CD4-positive, alpha-beta T cell treated with Interleukin-21 for 1 hour (primary cell): ENCODE data around the gene TNN.
"Not testable (repeated sequence)": the region's sequence is repeated elsewhere in the genome, so short reads cannot be mapped to it uniquely, and the experiment has no call there.

Experiments
- DNase-seq: peaks from one replicate; pipeline ENCODE4 v3.0.0-alpha.2; 2020

The TNN gene, protein sequence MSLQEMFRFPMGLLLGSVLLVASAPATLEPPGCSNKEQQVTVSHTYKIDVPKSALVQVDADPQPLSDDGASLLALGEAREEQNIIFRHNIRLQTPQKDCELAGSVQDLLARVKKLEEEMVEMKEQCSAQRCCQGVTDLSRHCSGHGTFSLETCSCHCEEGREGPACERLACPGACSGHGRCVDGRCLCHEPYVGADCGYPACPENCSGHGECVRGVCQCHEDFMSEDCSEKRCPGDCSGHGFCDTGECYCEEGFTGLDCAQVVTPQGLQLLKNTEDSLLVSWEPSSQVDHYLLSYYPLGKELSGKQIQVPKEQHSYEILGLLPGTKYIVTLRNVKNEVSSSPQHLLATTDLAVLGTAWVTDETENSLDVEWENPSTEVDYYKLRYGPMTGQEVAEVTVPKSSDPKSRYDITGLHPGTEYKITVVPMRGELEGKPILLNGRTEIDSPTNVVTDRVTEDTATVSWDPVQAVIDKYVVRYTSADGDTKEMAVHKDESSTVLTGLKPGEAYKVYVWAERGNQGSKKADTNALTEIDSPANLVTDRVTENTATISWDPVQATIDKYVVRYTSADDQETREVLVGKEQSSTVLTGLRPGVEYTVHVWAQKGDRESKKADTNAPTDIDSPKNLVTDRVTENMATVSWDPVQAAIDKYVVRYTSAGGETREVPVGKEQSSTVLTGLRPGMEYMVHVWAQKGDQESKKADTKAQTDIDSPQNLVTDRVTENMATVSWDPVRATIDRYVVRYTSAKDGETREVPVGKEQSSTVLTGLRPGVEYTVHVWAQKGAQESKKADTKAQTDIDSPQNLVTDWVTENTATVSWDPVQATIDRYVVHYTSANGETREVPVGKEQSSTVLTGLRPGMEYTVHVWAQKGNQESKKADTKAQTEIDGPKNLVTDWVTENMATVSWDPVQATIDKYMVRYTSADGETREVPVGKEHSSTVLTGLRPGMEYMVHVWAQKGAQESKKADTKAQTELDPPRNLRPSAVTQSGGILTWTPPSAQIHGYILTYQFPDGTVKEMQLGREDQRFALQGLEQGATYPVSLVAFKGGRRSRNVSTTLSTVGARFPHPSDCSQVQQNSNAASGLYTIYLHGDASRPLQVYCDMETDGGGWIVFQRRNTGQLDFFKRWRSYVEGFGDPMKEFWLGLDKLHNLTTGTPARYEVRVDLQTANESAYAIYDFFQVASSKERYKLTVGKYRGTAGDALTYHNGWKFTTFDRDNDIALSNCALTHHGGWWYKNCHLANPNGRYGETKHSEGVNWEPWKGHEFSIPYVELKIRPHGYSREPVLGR (N-terminal part only)

DNA sequence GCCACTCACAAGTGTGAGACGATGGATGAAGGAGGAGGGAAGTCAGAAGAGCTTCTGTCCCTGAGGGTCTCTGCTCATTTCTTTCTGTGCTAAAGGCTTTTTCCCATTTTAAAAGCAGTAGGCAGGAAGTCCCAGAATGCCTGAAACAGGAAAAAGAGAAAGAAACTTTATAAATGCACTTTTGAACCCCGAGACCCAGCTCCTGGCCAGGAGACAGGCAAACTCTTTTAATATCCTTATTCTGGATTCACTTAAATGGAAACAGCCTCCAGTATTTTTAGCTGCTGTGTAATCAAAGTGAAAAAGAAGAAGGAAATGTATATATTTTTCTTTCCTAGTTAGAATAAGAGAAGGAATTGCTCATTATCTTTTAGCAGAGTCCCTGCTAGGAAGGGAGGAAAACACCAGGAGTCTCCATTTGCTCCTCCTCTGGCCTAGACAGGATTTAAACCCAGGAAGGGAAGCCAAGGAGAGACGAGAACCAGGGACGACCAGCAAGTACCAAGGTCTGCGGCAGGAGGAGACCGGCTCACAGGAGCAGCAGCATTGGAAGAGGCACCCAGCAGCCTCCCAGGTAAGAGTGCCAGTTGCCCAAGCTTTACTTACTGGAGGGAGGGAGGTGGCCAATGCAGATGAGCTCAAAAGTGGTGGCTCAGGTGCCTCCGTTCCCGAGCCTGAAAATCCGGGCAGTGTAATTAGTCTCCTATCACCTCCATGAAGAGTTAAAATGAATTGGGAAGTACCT, at the start of gene TNN:
TSS of gene TNN (plus strand) at position 472 of the 745 bp plus-strand sequence. CDS start 9,586 bp downstream, outside the sequence.
- DNase-seq = no peak

DNA sequence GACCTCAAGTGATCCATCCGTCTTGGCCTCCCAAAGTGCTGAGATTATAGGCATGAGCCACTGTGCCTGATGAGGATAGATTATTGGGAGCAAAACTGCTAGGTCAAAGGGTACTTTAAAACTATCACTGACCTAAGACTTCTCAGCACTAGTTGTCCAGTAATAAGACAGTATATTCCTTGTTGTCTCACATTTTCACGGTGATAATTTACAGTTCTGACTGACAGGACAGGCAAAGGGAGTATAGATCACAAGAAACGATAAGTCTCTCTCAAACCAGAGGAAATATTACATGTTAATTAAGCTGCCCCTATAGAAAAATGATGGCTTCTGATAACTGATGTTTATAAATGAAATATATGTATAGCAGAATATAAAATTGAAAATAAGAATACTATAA, 48.1 kb upstream of the TNN start:
- no peak for DNase-seq

DNA sequence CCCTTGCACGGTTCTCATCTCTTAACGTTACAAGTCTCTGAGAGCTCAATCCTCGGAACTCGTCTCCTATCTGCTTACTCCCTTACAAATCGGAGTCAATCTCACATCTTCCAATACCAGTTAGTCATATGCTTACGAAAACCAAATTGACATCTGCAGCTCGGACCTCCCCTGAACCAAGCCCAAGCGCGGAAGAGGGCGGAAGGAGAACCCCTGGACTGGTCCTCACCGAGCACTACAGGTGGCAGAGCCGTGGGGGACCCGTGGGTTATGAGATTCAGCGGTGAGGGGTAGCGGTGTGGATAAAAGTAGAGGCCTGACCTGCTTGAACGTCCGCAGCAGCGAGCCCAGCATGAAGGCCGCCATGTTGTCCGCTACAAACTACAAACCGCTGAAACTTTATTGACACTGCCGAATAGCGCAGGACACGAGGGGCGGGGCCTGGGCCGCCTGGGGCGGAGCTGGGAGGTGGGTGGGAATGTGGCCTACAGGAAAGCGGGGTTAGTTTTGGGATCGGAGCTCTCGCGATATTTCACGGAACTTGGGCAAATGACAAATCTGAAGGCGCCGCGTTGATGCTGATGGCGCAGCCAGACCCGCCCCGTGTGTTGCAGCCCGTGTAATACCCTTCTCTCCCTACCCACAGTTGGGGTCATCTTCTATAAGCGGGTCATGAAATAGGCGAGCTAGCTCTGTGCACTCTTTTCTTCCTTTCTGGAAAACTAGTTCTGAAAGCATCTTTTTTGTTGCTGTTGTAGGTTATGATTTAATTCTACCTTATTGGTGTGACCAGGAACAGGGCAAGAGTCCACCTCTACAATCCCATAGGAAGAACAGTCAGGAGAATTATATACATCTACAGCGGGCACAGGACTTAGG, 44.4 kb upstream of the TNN start, which contains the start of gene MRPS14:
TSS of gene MRPS14 (minus strand) at position 383 of the 879 bp plus-strand sequence. CDS start at position 366, 17 bp downstream.
- DNase-seq = peak; percentile 99

DNA sequence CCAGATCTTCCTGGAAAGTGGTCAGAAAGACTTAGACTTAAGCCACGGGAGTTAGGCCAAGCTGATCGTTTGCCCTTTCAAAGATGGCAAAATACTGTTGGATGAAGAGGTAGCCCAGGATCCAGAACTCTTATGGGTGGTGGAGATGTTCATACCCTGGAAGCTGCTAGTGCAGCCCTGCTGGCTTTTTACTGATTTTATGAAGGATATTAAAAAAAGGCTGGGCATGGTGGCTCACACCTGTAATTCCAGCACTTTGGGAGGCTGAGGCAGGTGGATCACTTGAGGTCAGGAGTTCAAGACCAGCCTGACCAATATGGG, 43.8 kb upstream of the TNN start:
- not testable (repeated sequence) for DNase-seq

DNA sequence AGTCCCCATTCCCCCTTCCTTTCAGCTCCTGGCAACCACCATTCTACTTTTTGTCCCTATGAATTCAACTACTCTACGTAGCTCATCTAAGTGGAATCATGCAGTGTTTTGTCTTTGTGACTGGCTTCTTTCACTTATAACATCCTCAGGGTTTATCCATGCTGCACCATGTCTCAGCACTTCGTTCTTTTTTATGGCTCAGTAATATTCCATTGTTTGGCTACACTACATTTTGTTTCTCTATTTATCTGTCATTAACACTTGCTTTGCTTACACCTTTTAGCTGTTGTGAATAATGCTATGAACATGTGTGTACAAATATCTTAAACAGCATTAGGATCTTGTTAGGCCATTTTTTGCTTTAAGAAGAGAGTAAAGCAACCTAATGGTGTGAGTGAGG, 42.9 kb upstream of the TNN start:
- no peak for DNase-seq

DNA sequence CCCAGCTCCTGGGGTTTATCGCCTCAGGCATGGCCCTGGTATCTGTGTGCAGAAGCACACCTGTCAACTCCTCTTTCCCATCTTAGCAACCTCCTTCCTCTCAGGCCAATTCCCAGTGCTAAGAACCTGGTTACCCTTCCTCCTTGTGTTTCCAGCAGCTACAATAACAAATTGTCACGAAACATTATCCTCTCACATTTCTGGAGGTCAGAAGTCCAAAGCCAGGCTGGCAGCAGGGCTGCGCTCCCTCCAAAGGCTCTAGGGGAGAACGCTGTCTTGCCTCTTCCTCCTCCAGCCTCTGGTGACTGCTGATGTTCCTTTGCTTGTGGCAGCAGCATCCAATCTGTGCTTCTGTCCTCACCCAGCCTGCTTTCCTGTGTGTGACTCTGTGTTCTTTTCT, 33.7 kb upstream of the TNN start:
- DNase-seq = no peak

DNA sequence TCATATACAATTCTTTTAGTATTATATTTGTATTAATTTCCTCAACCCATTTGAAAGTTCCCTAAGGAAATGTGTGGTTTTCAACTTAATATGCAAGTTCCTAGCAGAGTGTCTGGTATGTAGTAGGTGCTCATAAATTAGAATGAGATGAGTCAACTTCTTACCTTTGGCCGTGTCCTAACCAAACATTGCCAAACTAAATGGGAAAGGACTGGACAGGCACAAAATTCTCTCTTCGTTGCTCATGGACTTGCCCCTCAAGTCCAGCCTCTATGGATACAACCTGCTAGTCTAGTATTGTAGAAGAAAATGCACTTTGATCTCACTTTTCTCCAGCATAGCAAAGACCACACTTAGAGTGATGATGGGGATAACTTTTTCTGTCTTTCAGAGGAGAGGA, 32.9 kb upstream of the TNN start:
- DNase-seq = no peak

DNA sequence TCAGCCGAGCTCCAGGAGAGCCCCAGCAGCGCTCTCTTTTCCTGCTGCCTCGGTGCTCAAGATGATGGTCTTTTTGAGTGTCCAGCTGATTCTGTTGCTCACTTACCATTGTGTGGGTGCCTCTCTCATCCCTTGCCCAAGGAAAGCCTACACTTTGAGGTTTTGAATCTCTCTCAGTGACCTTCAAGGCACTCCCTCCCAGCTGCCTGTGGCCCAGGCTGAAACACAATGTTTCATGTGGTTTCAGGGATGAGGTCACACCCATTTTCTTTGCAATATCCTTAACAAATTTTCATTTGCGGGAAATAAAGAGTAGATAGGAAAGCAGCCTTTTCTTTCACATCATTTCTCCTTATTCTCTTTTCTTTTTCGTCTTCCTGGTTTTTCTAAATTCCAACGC, 31.8 kb upstream of the TNN start:
- DNase-seq = no peak

DNA sequence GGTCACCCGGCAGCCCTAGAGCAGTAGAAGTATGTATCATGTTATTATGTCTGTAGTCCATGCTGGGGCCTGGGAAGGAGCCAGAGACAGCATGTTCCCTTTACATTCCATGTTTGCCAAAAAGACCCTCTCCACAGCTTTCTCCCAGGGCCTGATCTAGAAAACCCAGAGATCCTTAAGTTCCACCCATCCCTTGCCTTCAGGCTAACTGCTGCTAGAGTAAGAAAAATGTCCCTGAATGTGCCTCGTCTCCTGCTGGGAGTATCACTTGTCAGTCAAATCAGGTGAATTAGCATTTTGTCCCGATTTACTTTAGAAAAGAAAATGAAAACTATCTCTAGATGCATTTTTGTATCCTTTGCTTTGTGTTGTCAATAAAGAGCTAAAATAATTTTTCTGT, 31.2 kb upstream of the TNN start:
- no peak for DNase-seq

DNA sequence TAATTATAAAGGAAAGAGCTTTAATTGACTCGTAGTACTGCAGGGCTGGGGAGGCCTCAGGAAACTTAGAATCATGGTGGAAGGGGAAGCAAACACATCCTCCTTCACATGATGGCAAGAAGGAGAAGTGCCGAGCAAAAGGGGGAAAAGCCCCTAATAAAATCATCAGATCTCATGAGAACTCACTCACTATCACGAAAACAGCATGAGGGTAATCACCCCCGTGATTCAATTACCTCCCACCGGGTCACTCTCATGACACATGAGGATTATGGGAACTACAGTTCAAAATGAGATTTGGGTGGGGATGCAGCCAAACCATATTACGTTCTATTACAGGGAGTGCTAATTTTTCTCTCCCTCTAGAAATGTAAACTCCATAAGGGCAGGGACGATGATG, 30.2 kb upstream of the TNN start:
- DNase-seq = no peak

DNA sequence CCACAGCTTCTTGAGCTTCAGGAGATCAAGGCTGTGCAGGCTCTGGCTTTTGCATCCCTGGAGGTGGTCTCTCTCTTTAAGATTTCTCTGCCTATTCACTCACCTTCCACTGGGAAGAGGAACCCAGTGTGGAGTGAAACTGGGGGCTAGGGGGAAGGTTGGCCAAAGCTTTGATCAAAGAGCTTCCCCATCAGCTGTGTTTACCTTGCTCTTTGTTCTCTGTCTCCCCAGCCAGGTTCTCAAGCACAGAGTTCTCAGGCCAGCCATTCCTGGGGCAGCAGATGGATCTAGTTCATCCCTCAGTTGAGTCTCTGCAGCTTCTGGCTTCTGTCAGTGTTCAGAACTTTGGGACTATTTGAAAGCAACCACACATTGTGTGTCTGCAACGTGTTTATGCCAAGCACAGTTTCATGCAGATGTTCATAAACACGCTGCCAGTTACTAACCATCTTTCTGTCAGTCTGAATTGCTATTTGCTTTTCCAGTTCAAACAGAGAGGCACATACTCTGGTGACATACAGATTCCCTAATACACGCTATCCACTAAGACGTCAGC, 27.2 kb upstream of the TNN start:
- DNase-seq = no peak

DNA sequence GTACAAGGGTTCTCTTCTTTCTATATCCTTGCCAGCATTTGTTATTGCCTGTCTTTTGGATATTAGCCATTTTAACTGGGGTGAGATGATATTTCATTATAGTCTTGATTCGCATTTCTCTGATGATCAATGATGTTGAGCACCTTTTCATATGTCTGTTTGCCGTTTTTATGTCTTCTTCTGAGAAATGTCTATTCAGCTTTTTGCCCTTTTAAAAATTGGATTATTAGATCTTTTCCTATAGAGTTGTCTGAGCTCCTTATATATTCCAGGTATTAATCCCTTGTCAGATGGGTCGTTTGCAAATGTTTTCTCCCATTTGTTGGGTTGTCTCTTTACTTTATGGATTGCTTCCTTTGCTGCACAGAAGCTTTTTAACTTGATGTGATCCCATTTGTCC, 25.0 kb upstream of the TNN start:
- no peak for DNase-seq

DNA sequence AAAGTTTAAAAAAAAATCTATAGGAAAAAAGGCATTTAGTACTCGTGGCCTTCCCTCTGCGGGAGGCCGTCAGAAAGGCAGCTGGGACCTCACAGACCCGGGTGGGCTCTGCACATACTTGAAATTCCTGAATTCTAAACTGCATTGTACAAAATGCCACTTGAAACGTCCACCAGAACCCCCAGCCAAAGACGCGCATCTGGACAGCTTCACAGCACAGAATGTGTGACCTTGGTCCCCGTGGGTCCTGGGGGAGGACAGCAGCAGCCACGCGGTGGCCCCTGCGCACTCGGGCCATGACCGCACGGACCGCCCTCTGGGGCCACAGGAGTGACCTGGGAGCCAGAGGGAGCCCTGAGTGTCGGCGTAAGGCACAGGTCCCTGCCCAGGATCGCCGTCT, 23.8 kb upstream of the TNN start:
- no peak for DNase-seq

DNA sequence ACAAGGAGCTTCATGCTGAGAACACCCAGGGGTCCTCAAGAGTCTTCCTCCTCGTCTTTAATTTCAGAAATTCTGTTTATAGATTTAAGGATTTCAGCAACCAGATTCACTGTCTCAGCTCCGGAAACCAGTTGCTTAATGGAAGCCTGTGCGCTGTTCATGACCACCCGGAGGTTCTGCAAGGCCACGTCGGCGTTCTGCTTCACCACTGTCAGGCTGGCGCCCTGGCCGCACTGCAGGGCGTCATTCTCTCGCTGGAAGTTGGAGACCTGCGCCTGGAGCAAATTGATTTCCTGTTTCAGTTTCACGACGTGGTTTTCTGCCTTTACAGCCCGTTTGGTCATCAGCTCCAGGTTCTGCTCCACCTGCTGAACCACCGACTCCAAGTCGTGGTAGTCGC, 23.0 kb upstream of the TNN start:
- DNase-seq = not testable (repeated sequence)

DNA sequence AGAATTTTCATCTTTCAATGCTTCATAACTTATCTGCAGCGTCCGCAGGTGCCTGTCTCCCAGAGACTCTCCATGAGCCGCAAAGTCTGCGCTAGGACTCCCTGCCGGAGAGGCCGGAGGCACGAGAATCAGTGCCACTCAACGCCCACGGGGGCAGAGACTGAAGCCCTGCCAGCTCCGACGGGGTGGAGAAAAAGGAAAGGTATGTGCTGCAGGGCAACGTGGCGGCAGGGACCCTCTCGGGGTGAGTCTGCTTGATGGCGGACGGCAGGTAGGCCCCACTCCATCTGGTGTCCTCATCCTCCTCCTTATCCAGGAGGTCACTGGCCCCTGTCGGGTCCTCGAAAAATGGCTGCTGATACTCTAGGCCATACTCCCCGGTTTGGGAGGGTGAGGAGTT, 22.5 kb upstream of the TNN start:
- DNase-seq = no peak

DNA sequence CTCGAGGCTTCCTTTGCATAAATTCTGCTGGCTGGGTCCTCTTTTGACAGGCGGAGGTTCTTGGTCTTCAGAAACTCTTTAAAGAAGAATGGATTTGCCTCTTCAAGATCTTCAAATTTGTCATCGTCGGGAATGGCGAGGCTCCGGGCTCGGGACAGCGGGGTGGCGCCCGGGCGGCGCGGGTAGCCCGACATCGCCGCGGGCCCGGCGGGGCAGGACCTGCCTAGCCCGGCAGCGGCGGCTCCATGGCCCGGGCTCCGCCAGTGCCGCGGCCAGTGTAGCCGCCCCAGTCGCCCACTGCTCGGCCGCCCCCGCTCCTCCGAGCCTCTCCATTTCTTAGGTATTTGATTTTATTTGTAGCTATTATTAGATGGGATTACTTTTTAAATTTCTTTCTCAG, 22.1 kb upstream of the TNN start:
- DNase-seq = no peak

DNA sequence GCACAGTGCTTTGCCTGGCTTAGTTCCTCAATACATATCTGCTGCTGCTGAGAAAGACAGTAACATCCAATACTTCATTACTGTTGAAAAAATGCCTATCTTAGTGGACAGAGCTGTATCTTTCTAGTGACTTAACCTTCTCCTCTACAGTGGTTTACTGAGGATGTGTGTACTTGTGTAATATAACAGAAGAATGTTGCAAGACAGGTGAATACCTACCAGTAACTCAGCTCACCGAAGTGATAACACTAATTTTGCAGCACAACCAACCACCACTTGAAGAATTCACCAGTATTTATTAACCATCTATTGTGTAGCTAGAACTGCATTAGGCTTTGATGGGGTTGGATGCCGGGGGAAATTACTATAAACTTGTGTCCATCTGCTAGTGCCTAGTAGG, 16.6 kb upstream of the TNN start:
- DNase-seq = no peak

DNA sequence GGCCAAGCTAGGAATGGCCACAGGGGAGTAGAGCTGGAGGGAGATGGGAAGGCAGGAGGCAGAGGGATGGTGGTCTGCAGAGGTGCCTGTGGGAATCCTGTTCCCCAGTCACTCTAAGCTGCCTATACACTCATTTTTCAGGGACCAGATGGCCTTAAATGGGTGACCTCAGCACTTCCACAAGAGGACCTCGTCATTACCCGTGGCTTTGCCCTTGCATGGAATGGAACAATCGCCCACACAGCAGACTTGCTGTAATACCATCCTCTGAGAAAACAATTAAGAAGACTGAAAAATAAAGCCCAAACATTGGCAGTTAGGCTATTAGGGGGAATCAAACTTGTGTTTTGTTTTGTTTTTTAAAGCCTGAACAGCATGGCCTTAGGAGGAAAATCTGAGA, 12.9 kb upstream of the TNN start:
- DNase-seq = no peak

DNA sequence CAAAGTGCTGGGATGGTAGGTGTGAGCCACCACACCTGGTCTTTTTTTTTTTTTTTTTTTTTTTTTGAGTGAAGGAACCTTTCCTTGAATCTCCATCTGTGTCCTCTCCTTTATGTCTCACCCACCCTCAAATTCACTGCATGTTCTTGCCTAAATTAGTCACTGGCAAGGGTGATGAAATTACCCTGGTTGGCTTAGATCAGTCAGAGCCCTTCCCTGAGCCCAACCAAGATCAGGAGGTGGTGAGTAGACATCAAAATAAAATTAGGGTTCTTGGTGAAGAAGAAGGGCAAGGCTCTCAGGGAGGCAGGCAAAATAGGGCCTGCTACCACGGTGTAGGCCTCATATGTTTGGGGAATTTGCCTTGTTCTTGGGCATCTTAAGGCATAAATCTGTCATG, 5.3 kb upstream of the TNN start:
- no peak for DNase-seq

DNA sequence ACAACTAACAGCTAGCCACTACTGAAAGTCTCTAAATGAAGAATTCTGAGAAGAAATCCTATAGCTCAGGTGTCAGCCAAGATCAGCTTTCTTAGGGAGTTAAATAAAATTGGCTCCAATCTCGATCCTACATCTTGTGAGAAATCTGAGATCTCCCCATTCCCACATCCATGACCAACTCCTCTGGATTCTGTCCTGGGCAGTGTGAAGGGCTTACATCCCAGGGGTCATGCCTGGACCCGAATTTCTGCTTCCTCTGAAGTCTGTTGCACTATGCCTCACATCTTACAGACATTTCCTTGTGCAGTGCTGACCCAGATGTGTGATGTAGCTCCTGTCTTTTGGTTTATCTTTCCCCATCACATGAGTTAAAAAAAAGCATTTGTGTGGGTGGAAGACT, 4.8 kb upstream of the TNN start:
- no peak for DNase-seq

DNA sequence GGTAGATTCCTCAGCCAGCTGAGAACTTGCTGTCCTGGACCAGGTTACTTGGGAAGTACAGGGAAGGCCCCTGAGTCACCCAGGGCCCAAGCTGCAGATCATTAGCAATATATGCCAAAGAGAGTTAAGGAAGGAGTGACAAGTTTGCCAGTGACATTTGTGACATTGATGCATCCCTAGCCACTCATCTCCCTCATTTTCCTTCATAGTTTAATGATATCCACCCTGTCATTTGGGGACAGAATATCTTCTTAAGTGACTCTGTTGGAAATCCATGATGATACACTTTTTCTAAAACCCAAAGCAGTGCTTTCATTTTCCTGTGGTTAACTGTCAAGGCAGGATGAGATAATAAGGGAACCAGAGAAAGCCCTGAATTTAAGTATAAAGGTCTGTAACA, 3.2 kb downstream of the TNN start:
- no peak for DNase-seq
